IPS DF 4.7 (cell line): ENCODE measurements around the gene PCDHA8.
"Not testable (repeated sequence)": the region's sequence is repeated elsewhere in the genome, so short reads cannot be mapped to it uniquely, and the experiment has no call there.

Experiments
- DNase-seq: peaks from one replicate; pipeline ENCODE4 v3.0.0-alpha.2; 2013; ENCODE audit warnings: low spot score; ENCODE audit errors: extremely low read depth

Gene PCDHA8

DNA sequence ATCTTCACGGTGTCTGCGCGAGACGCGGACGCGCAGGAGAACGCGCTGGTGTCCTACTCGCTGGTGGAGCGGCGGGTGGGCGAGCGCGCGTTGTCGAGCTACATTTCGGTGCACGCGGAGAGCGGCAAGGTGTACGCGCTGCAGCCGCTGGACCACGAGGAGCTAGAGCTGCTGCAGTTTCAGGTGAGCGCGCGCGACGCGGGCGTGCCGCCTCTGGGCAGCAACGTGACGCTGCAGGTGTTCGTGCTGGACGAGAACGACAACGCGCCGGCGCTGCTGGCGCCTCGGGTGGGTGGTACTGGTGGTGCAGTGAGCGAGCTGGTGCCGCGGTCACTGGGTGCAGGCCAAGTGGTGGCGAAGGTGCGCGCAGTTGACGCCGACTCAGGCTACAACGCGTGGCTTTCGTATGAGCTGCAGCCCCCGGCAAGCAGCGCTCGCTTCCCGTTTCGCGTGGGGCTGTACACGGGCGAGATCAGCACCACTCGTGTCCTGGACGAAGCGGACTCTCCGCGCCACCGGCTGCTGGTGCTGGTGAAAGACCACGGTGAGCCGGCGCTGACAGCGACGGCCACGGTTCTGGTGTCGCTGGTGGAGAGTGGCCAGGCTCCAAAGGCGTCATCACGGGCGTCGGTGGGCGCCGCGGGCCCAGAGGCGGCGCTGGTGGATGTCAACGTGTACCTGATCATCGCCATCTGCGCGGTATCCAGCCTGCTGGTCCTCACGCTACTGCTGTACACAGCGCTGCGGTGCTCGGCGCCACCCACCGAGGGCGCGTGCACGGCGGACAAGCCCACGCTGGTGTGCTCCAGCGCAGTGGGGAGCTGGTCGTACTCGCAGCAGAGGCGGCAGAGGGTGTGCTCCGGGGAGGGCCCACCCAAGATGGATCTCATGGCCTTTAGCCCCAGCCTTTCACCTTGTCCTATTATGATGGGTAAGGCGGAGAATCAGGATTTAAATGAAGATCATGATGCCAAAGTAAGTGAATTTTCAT, 11.2 kb upstream of the PCDHA8 start:
- DNase-seq = not testable (repeated sequence)

DNA sequence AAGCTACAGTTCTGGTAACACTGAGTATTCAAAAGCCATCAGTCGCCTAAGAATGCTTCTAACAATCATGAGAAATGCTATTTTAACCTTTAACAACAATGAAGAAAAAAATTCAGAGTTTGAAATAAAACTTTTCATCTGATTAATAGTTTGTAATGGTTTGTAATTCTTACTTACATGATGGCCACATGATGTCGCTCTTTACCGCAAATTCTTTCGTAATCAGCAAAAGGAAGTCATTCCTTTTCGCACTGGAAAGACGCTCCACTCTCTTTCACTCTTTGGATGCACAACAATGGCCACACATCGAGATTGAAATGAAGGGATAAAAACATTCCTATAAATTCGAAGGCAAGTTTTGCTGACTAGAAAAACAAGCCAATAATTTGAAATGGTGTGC, 7.0 kb upstream of the PCDHA8 start, which contains the start of gene PCDHA7:
PCDHA7 (plus strand) TSS at position 277 of the 400 bp plus-strand sequence; CDS start at position 392, 115 bp downstream.
- DNase-seq = no peak

DNA sequence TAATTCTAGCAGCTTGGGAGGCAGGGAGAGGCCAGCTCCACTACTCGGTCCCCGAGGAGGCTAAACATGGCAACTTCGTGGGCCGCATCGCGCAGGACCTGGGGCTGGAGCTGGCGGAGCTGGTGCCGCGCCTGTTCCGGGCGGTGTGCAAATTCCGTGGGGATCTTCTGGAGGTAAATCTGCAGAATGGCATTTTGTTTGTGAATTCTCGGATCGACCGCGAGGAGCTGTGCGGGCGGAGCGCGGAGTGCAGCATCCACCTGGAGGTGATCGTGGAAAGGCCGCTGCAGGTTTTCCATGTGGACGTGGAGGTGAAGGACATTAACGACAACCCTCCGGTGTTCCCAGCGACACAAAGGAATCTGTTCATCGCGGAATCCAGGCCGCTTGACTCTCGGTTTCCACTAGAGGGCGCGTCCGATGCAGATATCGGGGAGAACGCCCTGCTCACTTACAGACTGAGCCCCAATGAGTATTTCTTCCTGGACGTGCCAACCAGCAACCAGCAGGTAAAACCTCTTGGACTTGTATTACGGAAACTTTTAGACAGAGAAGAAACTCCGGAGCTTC, 6.5 kb upstream of the PCDHA8 start:
- DNase-seq = not testable (repeated sequence)

DNA sequence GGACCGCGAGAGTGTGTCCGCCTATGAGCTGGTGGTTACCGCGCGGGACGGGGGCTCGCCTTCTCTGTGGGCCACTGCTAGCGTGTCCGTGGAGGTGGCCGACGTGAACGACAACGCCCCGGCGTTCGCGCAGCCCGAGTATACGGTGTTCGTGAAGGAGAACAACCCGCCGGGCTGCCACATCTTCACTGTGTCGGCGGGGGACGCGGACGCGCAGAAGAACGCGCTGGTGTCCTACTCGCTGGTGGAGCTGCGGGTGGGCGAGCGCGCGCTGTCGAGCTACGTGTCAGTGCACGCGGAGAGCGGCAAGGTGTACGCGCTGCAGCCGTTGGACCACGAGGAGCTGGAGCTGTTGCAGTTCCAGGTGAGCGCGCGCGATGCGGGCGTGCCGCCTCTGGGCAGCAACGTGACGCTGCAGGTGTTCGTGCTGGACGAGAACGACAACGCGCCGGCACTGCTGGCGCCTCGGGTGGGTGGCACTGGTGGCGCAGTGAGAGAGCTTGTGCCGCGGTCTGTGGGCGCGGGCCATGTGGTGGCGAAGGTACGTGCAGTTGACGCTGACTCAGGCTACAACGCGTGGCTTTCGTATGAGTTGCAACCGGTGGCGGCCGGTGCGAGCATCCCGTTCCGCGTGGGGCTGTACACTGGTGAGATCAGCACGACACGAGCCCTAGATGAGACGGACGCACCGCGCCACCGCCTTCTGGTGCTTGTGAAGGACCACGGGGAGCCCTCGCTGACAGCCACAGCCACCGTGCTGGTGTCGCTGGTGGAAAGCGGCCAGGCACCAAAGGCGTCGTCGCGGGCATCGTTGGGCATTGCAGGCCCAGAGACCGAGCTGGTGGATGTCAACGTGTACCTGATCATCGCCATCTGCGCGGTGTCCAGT, 5.1 kb upstream of the PCDHA8 start:
- DNase-seq = no peak

DNA sequence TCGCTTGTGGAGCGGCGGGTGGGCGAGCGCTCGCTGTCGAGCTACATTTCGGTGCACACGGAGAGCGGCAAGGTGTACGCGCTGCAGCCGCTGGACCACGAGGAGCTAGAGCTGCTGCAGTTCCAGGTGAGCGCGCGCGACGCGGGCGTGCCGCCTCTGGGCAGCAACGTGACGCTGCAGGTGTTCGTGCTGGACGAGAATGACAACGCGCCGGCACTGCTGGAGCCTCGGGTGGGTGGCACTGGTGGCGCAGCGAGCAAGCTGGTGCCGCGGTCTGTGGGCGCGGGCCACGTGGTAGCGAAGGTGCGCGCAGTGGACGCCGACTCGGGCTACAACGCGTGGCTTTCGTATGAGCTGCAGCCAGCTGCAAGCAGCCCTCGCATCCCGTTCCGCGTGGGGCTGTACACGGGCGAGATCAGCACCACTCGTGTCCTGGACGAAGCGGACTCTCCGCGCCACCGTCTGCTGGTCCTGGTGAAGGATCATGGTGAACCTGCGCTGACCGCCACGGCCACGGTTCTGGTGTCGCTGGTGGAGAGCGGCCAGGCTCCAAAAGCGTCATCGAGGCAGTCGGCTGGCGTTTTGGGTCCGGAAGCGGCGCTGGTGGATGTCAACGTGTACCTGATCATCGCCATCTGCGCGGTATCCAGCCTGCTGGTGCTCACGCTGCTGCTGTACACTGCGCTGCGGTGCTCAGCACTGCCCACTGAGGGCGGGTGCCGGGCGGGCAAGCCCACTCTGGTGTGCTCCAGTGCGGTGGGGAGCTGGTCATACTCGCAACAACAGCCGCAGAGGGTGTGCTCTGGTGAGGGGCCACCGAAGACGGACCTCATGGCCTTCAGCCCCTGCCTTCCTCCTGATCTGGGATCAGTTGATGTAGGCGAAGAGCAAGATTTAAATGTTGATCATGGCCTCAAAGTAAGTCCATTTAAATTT, 2.1 kb downstream of the PCDHA8 start:
- DNase-seq = no peak

DNA sequence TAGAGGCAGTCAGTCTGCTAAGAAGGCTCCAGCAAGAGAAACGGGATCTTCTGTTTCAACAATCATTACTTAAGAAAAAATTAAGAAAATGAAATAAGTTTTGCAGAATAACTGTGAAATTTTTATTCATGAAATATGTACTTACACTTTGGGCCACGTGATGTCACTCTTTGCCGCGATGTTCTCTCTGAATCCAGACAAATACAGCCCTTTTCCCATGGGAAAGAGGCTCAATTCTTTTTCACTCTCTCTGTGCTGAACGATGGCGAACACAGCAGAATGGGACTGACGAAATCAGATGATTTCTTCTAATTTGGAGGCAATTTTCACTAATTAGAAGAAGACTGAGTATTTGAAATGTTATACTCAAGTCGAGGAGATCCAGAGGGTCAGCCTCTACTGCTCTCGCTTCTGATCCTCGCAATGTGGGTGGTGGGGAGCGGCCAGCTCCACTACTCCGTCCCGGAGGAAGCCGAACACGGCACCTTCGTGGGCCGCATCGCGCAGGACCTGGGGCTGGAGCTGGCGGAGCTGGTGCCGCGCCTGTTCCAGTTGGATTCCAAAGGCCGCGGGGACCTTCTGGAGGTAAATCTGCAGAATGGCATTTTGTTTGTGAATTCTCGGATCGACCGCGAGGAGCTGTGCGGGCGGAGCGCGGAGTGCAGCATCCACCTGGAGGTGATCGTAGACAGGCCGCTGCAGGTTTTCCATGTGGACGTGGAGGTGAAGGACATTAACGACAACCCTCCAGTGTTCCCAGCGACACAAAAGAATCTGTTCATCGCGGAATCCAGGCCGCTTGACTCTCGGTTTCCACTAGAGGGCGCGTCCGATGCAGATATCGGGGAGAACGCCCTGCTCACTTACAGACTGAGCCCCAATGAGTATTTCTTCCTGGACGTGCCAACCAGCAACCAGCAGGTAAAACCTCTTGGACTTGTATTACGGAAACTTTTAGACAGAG, 7.4 kb downstream of the PCDHA8 start, which contains the start of gene PCDHA9:
PCDHA9 (plus strand) TSS at position 244 of the 964 bp plus-strand sequence; CDS start at position 358, 114 bp downstream.
- not testable (repeated sequence) for DNase-seq

DNA sequence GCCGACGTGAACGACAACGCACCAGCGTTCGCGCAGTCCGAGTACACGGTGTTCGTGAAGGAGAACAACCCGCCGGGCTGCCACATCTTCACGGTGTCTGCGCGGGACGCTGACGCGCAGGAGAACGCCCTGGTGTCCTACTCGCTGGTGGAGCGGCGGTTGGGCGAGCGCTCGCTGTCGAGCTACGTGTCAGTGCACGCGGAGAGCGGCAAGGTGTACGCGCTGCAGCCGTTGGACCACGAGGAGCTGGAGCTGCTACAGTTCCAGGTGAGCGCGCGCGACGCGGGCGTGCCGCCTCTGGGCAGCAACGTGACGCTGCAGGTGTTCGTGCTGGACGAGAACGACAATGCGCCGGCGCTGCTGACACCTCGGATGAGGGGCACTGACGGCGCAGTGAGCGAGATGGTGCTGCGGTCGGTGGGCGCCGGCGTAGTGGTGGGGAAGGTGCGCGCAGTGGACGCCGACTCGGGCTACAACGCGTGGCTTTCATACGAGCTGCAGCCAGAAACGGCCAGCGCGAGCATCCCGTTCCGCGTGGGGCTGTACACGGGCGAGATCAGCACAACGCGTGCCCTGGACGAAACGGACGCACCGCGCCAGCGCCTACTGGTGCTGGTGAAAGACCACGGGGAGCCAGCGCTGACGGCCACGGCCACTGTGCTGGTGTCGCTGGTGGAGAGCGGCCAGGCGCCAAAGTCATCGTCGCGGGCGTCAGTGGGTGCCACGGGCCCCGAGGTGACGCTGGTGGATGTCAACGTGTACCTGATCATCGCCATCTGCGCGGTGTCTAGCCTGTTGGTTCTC, 9.0 kb downstream of the PCDHA8 start:
- DNase-seq = not testable (repeated sequence)

DNA sequence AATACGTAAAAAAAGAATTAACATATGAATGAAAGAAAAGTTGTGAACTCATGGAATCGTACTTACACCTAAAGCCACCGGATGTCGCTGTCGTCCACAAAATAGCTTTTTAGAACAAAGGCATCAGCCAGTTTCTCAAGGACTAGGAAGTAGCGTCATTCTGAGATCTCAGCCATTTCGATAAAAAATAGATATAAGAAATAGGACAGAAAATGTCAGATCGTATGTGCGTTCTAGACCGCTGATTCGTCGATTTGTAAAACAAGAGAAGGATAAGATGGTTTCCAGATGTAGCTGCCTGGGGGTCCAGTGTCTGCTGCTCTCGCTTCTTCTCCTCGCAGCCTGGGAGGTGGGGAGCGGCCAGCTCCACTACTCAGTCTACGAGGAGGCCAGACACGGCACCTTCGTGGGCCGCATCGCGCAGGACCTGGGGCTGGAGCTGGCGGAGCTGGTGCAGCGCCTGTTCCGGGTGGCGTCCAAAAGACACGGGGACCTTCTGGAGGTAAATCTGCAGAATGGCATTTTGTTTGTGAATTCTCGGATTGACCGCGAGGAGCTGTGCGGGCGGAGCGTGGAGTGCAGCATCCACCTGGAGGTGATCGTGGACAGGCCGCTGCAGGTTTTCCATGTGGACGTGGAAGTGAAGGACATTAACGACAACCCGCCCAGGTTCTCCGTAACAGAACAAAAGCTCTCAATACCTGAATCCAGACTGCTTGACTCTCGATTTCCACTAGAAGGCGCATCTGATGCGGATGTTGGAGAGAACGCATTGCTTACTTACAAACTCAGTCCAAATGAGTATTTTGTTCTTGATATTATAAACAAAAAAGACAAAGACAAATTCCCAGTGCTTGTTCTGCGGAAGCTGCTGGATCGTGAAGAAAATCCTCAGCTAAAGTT, 15.0 kb downstream of the PCDHA8 start, which contains the start of gene PCDHA10:
PCDHA10 (plus strand) TSS at position 126 of the 903 bp plus-strand sequence; CDS start at position 278, 152 bp downstream.
- no peak for DNase-seq

DNA sequence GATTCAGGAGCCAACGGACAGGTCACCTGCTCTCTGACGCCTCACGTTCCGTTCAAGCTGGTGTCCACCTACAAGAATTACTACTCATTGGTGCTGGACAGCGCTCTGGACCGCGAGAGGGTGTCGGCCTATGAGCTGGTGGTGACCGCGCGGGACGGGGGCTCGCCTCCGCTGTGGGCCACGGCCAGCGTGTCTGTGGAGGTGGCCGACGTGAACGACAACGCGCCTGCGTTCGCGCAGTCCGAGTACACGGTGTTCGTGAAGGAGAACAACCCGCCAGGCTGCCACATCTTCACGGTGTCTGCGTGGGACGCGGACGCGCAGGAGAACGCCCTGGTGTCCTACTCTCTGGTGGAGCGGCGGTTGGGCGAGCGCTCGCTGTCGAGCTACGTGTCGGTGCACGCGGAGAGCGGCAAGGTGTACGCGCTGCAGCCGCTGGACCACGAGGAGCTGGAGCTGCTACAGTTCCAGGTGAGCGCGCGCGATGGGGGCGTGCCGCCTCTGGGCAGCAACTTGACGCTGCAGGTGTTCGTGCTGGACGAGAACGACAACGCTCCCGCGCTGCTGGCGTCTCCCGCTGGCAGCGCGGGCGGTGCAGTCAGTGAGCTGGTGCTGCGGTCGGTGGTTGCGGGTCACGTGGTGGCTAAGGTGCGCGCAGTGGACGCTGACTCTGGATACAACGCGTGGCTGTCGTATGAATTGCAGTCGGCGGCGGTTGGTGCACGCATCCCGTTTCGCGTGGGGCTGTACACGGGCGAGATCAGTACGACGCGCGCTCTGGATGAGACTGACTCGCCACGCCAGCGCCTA, 16.4 kb downstream of the PCDHA8 start:
- no peak for DNase-seq

DNA sequence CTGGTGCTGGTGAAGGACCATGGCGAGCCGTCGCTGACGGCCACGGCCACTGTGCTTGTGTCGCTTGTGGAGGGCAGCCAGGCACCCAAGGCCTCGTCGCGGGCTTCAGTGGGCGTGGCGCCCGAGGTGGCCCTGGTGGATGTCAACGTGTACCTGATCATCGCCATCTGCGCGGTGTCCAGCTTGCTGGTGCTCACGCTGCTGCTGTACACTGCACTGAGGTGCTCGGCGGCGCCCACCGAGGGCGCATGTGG, 16.9 kb downstream of the PCDHA8 start:
- DNase-seq = no peak

DNA sequence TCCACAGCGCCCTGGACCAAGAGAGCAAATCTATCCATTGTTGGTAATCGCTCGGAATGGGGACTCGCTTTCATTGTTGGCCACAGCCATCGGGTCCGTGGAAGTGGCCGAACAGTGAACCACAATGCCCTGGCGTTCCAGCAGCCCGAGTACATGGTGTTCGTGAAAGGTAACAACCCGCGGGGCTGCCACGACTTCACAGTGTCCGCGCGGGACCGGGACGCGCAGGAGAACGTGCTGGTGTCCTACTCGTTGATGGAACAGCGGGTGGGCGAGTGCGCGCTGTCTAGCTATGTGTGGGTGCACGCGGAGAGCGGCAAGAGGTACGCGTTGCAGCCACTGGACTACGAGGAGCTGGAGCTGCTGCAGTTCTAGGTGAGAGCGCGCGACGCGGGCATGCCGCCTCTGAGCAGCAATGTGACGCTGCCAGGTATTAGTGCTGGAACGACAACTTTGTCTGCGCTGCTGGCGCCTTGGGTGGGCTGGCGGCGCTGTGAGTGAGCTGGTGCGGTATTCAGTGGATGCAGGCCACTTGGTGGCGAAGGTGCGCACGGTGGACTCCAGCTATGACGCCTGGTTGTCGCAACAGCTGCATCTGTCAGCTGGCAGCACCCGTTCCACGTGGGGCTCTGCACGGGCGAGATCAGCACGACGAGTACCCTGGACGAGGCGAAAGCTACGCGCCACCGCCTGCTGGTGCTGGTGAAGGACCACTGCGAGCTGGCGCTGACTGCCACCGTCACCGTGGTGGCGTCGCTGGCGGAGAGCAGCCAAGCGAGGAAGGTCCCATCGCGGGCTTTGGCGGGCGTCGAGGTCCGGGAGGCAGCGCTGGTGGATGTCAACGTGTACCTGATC, 21.7 kb downstream of the PCDHA8 start:
- DNase-seq = no peak

DNA sequence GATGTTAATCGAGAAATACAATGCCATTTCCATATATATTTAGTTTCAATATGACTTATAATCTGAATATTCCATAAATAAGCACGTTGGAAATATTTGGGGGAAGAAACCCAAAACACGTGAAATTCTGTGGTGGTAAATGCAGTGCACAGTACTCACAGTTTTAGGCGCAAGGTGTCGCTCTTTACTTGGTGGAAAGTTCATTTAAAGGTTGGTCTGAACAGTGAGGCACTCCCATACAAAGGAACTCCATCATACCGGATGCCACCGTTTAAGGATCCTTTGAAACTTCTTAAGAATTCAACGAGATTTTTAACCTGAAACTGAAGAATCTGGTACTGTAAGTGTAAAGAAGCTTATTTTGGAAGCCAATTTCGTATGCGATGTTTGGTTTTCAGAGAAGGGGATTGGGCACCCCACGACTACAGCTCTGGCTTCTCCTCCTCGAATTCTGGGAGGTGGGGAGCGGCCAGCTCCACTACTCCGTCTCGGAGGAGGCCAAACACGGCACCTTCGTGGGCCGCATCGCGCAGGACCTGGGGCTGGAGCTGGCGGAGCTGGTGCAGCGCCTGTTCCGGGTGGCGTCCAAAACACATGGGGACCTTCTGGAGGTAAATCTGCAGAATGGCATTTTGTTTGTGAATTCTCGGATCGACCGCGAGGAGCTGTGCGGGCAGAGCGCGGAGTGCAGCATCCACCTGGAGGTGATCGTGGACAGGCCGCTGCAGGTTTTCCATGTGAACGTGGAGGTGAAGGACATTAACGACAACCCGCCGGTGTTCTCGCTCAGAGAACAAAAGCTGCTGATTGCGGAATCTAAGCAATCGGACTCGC, 28.0 kb downstream of the PCDHA8 start, which contains the start of gene PCDHA11:
PCDHA11 (plus strand) TSS at position 237 of the 834 bp plus-strand sequence; CDS start at position 384, 147 bp downstream.
- no peak for DNase-seq

DNA sequence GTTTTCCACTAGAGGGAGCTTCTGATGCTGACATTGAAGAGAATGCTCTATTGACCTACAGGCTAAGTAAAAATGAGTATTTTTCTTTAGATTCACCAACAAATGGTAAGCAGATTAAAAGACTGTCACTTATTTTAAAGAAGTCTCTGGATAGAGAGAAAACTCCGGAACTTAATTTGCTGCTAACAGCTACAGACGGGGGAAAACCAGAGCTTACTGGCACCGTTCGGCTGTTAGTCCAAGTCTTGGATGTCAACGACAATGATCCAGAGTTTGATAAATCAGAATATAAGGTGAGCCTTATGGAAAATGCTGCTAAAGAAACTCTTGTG, 28.5 kb downstream of the PCDHA8 start:
- DNase-seq = no peak
